Fibroblast of skin of scalp (primary cell): ENCODE results near the gene OR4K13. TPM values are rescaled to one million over a fixed set of nuclear protein-coding genes. Genes with fewer than 3 reads are reported as not detected.

Source experiments
- DNase-seq: peaks from one replicate; pipeline ENCODE4 v3.0.0-alpha.2; 2013
- polyA plus RNA-seq, 2 experiments: library from polyadenylated mRNA; unstranded; fragments of 120-200 nt; gene quantifications; one replicate each; pipeline ENCODE4 v1.2.1, GENCODE V29; 2013; ENCODE audit not compliant: insufficient read length in 2 of 2

Gene OR4K13
- polyA plus RNA-seq (2013, experiment 1 of 2; ENCODE audit: insufficient read length) = not detected
- polyA plus RNA-seq (2013, experiment 2 of 2; ENCODE audit: insufficient read length) = not detected

DNA sequence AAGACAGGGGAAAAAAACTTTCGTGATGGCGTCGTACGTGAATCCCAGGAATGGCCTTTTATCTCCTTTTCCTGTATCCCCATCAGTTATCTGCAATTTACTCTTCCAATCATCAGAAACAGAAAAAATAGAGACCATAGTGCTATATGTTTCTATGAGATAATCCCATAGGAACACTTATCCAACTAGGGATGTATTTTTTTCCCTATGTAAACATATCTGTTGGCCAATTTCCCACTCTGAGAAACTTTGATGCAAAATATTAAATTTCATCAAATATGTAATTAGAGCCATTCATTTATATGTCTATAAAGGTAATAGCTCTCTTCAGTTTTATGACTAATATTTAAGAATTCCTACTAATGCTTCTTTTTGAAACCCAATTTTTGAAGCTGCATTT is at the start of gene OR4K13:
OR4K13 (minus strand) TSS at position 101 of the 400 bp plus-strand sequence. CDS start 1,280 bp downstream, outside the sequence.
- no peak for DNase-seq

DNA sequence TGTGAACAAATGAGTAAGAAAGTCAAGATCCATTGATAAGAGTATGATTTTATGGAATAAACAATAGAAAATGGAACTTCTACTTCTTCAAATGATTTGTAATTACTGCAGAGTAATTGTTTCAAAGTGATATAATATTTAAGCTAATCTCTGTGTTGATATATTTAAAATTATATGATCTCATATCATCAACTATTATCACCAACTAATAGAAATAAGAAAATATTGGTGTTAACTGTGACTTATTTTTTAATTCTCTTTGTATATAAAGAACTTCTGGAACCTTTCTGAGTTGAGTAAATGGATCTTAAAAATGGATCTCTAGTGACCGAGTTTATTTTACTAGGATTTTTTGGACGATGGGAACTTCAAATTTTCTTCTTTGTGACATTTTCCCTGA is 23.9 kb upstream of the OR4K13 start, which contains the start of gene OR4L1:
OR4L1 (plus strand) TSS at position 301 of the 400 bp plus-strand sequence; CDS start at position 301, 0 bp downstream.
- DNase-seq = no peak

DNA sequence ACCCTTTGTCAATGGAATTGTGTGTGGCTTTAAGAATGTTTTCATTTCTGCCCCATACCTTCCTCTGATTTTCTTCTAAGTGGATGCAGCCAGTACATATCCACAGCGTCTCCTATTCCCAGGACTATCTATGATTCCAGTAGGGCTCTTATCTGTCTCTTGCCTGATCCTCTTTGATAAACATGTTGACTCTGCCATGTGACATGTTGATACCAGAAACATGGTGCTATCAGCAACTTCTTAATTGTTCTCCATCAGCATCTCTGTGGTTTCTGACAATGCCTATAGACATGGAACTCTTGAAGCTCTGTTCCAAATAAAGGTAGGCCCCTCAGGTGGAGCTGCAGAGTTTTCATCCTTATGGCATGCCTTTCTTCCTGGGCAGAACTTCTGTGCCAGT is 12.4 kb upstream of the OR4K13 start:
- DNase-seq = no peak

- DNase-seq = no peak
Observed at GRCh38 chr14:20044243-20044642, 8.4 kb upstream of the OR4K13 start.

GRCh38 chr14:20035449-20035848 is 389 bp downstream of the OR4K13 start:
- no peak for DNase-seq

DNA sequence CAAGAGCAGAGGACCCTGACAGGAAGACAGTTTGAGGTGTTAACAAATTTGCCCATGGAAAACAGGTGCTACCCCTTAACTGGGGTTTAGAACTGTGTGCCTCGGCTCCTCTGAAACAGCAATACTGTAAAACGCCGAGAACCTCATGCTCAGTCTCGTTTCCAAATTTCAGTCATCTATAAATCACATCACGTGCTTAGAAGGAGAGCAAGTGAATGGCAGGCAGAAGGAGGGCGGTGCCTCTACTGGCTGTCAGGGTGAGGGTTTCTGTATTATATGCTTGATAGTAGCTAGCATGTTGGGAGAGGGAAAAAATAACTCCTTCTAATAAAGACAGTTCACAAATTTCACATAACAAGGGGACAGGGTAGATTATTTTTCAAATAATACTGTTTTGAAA is 4.8 kb downstream of the OR4K13 start:
- no peak for DNase-seq

DNA sequence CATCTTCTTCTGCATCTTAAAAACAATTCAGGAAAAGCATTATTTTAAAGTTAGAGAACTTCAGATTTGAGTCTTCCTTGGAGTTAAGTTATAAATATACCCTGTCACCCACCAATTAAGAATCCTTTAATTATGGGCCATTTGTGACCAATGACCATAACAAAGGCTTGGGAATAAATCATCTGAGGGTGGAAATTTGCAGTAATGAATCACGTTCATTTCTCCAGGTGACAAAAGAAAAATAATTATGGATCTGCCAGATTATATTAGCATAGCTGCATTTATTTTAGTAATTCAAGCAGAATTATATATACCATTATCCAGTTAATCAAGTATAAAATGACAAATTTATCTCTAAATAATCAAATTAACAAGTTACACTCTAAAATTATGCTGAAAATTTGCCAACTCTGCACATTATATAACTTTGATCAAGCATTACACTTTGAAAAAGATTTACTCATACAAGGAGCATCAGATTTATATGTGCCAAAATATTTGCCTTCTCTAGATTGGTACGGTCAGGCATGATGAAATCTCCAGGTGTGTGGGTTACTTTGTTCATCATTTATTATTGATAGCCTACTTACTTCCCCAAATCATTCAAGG is 16.5 kb downstream of the OR4K13 start, which contains the start of gene OR4K14:
OR4K14 (minus strand) TSS at position 51 of the 609 bp plus-strand sequence. CDS start 4,114 bp downstream, outside the sequence.
- DNase-seq = no peak

DNA sequence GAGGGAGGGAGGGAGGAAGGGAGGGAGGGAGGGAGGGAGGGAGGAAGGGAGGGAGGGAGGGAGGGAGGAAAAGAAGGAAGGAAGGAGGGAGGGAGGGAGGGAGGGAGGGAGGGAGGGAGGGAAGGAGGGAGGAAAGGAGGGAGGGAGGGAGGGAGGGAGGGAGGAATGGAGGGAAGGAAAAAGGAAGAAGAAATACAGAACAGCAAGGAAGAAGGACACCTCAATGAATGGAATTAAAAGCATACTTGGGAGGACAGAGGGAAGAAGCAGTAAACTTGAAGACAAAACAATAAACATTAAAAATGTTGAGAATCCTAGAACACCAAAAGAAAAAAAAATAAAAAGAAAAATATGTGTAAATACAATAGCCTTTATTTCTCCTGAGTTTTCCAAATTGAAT is 27.7 kb downstream of the OR4K13 start:
- DNase-seq = no peak

- DNase-seq = no peak
Observed at GRCh38 chr14:20002319-20002718, 33.5 kb downstream of the OR4K13 start.

DNA sequence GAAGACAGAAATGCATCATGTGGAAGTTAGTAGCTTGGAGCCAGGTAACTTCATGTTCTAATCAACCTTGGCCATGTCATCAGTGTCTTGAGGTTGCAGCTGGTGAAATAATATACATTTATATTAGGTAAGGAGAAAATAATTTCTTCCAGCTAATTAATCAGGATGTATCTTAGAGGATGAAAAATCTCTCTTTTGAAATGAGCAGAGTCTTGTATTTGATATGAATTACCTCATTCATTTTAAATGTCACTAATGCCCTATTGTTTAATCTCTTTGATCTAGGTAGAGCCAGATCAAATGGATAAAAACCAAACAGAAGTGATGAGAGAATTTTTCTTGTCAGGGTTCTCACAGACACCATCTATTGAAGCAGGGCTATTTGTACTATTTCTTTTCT is 34.0 kb downstream of the OR4K13 start, which contains the start of gene OR4Q2:
OR4Q2 (plus strand) TSS at position 301 of the 400 bp plus-strand sequence.
- no peak for DNase-seq

- no peak for DNase-seq
Observed at GRCh38 chr14:19993438-19993837, 42.4 kb downstream of the OR4K13 start.
